Activated CD4-positive, alpha-beta T cell treated with anti-CD3 and anti-CD28 coated beads, Interleukin-2, amount 50 U/mL, for 4 hours (primary cell): Measurements from ENCODE around the gene EIF3D.
A peak's percentile ranks its signal among the peaks of the same experiment; 100 is the strongest.

Source experiments
- DNase-seq, 2 experiments: peaks; one replicate each; pipeline ENCODE4 v3.0.0-alpha.2; 2020

EIF3D gene, protein sequence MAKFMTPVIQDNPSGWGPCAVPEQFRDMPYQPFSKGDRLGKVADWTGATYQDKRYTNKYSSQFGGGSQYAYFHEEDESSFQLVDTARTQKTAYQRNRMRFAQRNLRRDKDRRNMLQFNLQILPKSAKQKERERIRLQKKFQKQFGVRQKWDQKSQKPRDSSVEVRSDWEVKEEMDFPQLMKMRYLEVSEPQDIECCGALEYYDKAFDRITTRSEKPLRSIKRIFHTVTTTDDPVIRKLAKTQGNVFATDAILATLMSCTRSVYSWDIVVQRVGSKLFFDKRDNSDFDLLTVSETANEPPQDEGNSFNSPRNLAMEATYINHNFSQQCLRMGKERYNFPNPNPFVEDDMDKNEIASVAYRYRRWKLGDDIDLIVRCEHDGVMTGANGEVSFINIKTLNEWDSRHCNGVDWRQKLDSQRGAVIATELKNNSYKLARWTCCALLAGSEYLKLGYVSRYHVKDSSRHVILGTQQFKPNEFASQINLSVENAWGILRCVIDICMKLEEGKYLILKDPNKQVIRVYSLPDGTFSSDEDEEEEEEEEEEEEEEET

DNA sequence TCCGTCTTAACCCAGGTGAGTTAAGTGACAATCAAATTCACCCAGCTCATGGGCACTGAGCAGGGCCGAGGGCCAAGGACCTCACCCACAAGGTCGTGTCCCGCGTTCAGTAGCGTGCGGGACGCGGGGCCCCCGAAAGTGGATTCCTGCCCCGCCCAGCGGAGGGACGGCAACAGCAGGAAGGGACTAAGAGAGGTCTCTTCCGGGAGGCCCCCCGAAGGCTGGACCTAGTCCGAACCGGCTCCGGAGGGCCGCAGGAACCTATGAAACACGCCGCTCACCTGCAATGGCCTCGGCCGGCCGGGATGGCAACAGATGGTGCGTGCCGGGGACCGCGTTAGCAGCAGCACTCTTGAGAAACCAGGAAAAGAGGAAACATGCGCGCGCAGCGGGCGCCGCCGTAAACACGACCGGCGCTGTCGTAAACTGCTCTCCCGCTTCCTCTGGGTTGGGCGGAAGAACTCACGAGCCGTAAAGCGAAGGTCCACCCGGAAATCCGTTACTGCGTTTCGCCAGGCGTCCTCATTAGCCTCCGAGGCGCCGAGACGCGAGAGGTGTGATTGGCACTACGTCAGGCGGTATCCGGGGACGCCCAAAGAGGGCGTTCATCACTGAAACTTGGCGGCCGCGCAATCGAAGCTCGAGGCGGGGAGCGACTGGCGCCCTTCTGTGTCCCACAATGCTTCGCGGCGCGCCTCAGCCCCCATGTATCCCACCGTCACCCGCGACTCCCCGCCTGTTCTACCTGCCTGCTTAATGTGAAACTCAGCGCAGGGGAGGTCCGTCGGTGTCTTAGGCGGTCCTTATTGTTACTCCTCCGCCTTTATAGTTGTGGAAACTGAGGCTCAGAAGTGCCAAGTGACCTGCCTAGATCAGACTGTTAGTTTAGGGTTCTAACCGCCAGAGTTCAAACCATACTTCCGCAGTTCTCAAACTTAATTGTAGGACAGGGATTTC is at the start of gene EIF3D:
EIF3D (minus strand) TSS at position 372 of the 957 bp plus-strand sequence. CDS start 3,045 bp downstream, outside the sequence.
- peak; percentile 97 to 98 for DNase-seq

DNA sequence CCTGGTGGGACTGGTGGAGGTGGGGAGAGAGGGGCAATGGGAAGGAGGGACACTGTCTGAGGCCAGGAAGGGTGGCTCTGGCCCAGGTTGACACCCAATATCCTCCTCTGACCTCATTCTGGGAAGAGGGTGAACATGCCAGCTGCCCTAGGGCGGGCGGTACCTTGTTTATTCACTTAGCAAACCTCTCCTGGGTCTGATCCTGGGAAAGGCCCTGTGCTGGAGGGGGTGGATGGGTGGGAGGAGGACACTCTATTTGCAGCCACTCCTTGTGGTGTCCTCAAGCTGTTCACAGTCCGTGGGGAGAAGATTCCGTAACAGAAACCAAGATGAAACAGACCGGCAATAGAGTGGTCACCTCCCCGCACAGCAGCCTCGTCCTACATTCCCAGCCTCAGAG is 49.7 kb upstream of the EIF3D start:
- no peak for DNase-seq

DNA sequence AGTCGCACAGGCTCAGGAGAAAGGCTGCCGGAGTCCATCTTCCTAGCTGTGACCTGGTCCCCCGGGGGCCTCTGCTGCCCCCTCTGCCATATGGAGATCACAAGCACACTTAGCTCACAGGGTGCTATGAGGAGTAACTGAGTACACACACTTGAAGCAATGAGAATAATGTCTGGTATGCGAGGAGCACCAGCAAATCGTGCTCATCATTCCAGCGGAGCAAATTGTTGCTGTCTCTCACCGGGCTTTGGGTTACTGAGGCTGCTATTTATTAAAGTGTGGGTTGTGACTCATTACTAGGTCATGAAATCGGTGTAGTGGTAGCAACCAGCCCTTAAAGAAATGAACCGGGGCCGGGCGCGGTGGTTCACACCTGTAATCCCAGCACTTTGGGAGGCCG is 48.1 kb upstream of the EIF3D start:
- no peak for DNase-seq

DNA sequence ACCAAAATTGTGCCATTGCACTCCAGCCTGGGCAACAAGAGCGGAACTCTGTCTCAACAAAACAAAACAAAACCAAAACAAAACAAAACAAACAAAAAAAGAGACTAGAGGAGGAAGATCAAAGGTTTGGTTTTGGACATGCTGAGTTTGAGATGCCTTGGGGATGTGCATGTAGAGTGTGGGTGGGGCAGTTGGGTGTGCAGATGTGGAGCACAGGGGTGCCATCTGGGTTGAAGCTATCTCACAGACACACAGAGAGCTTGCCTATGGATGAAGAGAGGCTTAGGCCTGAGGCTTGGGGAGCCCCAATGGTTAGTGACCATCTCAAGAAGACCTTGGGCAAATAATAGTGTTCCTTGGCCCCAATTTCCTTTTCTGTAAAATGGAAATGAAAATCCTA is 45.8 kb upstream of the EIF3D start:
- DNase-seq: no peak

DNA sequence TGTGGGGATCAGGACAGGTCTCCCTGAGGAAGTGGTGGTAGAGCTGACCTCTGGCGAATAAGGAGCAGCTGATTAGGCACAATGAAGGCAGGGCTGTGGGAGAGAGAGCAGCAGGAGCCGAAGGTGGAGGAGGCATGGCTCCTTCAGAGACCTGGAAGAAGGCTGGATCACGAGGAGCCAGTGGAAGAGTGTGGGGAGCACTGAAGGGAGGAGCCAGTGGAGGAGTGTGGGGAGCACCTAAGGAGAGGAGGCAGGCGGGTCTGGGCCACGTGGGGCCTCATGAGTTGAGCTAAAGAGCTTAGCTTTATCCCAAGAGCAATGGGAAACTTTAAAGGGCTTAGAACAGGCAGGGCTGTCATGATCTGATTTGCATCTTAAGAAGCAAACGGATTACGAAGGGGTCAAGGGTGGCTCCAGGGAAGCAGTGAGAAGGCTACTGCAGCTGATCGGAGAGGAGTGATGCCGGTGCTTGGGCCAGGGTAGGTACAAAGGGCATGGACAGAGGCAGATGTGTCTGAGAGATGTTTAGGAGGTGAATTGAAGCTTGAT is 44.9 kb upstream of the EIF3D start:
- DNase-seq: no peak

DNA sequence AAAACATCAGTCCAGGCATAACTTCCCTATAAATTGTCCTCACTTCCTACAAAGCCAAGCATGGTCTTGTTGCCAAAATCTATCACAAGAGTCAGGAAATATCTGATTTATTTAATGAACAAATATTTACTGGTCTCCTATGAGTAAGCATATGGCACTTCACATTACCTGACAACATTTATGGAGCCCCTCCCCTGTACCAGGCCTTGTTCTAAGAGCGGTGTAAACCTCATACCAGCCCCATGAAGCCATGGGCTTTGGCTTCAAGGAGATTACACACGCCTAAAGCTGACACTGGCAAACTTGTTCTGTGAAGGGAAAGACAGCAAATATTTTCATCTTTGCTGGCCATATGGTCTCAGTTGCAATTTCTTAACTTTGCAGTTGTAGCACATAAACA is 43.0 kb upstream of the EIF3D start:
- no peak for DNase-seq

DNA sequence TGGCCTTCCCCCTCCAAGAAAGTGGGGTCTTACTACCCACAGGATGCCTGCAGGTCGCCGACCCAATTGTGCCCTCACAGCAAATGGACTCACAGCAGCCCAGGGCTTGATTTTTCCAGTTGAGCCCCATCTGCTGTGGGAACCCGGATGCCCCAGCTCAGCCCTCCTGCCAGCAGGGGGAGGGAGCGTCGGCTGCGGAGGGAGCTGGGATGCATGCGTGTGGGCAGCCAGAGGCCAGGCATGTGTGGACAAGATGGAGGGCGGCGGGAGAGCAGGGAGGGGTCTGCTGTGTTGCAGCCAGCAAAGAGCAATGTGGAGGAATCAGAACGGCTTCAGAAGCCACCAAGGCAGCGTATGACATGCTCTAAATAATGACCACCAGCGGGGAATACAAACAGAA is 41.0 kb upstream of the EIF3D start:
- no peak for DNase-seq

DNA sequence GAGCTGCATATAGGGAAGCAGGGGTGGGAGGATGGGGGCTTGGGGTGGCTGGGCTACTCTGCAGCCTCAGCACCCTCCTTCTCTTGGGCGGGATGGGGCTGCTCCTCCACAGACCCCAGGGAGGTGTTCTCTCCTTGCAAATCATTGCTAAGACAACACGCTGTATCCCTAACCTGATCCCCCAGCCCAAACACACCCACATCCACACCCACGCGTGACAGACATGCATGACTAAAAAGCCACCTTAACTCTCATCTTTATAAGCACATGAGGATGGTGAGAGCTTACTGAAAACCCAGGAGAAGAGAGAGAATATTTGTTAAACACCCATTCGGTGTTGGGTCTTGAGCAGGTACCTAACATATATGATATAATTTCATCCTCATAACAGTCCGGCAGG is 39.9 kb upstream of the EIF3D start:
- DNase-seq: no peak

DNA sequence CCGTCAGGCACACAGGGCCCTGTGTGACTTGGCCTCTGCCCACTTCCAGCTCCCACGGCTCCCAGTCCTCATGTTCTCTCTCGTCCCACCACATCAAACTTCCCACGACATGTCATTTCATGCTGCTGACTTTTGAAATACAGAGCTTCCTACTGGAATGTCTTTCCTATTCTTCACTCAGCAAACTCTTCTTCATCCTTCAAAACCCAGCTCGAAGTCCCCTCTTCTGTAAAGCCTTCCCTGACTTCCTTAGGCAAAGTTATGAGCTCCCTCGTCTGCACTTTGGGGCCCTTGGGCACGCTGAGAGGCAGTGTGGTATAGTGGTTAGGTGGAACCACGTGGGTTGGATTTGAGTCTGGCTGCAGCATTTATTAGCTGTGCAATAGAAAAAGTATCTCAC is 37.8 kb upstream of the EIF3D start:
- DNase-seq: no peak

DNA sequence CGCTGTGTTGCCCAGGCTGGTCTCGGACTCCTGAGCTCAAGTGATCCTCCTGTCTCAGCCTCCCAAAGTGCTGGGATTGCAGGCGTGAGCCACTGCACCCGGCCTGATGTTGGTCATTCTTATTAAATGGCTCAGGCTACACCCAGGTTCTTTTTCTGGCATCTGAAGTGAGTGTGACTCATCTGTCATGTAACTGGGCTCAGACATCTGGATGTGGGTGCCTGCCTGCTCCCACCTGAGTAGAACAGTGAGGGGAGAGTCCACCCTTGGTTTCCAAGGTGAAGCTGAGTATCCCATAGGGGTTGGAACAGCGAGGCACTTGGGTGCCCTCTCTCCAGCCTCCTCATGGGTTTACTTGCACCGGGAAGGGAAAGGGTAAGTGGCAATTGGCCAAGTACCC is 36.7 kb upstream of the EIF3D start:
- DNase-seq: no peak

DNA sequence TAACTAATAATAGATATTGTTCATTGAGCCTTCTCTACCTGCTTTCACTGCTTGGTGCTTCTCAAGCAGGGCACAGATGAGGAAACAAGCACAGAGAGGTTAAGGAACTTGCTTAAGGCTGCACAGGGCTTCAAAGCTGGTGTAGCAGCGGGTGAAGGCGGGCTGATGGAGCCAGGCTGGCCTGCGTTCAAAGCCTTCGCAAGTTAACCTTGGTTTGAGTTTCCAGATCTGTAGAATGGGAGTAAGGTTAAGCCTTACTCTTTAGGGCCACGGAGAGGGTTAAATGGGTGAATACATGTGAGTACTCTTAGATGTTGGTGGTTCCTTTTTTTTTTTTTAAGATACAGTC is 36.2 kb upstream of the EIF3D start:
- DNase-seq: no peak

DNA sequence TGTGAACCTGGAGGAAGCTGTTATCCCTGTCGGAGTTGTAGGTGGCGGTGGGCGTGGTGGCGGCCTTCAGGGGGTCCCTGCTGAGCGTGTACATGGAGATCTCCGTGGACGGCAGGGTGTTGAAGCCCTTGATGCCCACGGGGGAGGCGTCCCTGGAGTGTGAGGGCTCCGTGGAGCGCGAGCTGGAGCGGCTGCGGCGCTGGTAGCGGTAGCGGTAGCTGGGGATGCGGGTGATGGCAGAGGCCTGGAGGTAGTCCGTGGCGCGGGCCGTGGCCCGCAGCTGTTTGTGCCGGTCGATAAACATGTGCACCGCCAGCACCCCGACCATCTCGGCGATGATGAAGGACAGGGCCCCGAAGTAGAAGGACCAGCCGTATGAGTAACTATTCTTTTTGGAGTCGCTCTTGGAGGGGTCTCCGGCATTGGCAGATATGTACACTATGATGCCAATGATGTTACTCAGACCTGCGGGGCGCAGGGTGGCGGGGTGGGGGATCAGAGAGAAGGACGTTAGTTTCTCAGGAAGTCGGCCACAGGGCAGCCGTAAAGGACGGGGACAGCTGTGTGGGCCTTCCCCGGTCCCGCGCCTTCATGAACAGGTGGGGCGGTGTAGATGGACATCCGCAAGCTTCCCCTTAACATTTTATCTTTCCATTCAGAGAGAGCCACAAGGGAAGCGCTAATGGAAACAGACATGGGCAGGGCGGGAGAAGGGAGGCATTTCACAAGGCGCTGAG is 35.6 kb upstream of the EIF3D start:
- no peak for DNase-seq

DNA sequence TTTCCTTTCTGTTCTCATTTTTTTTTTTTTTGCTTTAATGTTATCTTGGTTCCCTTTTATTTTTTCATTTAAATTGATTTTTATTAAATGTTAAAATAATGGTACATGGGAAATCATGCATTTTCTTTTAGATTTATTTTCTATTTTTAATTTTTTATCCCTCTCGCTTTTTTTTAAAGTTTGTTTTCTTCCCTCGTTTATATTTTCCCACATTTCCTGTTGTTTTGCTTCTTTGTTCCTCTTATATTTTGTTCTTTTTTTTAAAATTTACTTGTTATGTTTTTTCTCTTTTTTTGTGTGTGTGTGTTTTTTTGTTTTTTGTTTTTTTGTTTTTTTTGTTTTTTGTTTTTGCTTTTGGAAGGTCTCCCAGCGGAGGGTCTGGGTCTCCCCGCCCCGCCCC is 34.9 kb upstream of the EIF3D start:
- DNase-seq: no peak

DNA sequence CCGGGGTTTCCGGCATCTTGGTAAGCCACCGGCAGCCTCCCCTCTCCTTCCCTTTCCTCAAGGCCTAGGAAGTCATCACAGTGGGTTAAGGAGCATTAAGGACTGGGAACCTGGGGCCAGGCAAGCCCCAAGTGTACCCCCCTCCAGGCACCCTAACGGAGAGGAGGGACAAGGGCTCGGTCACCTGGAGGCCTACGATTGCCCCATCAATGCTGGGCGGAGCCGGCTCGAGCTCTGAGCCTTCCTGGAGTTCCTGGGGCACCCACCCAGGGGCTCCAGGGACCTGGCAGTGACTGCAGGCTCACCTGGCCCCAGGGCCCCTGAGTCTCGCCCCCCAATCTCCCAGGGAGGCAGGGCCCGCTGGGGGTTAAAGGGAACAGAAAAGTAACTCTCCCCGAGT is 34.5 kb upstream of the EIF3D start:
- no peak for DNase-seq

DNA sequence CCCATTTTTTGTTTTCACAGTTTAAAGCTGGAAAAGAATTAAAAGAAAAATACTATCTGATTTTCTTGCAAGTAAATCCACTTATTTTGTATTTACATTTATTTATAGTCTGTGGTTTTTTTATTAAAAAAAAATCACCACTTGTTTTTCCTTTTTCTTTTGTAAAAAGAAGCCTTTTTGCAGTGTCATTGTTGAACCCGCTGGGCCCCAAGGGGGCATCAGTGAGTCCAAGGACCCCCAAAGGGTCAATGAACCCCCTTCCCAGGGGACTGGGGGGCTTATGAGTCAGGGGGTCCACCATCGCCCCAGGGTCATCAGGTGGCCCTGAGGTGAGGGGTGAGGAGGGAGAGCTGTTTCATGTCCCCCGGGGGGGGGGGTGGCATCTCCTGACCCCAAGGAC is 34.0 kb upstream of the EIF3D start:
- DNase-seq: no peak

DNA sequence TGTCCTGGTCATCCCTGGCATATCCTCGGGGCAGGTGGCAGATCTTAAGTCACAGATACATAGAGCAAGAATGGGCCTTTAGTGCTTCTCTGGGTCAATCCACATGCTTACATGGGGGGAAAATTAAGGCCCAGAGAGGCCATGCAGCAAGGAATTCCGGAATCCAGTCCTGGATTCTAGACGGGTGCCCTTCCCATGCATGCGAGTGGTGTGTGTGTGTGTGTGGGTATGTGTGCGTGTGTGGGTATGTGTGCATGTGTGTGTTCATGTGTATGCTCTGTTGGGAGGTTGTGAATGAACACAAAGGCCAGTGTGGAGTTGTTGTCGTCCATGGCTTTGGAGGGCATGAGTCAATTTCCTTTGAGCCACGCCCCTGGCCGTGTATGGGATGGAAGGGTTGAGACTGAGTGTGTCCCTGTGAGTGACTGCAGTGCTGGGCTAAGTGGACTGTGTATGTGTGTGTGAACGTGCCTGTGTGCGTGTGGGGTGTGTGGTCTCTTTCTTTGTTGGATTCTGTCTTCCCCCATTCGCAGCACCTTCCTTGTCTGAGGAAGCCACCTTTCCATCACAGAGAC is 33.4 kb upstream of the EIF3D start:
- no peak for DNase-seq

DNA sequence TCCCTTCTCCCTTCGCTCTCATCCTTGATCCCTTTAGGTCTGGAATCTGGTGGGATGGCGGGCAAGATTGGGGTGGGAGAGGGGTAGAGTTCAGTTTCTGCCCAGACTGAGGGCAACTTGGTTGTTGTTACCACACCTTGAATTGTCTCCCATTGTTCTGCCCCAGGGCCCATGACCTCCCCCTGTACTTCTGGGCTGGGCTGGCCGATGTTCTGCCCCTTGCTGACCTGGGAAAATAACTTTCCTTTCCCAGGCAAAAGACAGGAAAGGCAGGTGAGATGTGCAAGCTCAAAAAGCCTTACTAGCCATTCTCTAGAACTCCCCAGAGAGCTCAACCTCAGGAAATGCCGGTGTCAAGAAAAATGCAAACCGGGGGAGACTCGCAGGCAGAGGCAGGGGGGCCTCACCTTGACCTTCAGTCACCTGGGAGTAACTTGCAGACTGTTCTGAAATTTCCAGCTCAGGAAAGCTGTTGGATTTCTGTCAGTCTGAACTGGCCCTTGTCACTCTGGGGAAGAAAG is 32.4 kb upstream of the EIF3D start:
- no peak for DNase-seq

DNA sequence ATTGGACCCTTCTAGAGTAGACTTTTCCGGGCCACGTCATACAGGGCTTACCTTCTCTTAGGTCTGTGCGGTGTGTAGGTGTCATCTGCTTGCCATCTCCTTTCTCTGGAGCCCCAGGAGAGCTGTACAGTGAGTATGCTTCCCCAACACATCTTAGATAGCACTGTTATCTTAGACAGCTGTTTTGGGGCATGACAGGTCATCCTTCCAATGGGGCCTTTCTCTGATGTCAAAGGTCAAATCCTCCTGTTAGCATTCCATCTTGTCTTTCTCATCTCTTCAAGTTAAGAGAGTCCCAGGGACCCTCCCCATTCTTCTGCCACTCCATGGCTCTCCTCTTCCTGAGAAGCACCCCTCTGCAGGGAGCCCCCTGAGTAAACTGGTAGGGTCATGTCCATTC is 31.0 kb upstream of the EIF3D start:
- no peak for DNase-seq

DNA sequence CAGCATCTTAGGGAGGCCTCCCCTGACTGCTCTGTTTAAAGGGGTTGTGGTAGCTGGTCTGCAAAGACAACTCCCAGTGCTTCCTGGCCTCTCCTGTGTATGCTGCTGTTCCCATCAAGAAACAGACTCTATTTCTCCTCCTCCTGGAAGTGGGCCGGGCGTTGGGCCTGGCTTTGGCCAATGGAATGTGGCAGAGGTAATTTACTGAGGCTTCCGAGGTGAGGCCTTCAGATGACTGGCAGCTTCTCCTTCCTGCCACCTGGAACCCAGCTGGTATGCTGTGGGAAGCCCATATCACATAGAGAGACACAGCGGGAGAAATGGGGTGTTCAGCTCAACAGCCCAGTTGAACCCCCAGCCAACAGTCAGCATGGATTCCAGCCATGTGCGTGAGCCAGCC is 25.1 kb upstream of the EIF3D start:
- DNase-seq: no peak

DNA sequence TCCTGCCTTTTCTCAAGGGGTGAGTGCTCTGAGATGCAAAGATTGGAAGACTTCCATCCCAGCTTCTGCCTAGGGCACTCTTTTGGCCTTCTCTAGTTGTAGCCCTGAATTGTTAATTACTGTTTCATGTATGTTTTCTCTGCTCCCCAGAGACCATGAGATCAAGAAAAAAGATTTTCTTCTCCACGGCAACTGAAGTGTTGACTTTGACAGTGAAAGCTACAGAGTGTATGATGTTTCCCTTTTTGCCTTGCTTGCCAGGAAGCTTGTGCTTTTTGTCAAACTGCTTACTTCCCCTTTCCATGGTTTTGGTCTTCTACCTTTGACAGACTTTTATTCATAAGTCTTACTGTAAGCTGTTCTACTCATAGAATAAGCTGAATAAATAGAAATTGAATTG is 23.3 kb upstream of the EIF3D start:
- no peak for DNase-seq

DNA sequence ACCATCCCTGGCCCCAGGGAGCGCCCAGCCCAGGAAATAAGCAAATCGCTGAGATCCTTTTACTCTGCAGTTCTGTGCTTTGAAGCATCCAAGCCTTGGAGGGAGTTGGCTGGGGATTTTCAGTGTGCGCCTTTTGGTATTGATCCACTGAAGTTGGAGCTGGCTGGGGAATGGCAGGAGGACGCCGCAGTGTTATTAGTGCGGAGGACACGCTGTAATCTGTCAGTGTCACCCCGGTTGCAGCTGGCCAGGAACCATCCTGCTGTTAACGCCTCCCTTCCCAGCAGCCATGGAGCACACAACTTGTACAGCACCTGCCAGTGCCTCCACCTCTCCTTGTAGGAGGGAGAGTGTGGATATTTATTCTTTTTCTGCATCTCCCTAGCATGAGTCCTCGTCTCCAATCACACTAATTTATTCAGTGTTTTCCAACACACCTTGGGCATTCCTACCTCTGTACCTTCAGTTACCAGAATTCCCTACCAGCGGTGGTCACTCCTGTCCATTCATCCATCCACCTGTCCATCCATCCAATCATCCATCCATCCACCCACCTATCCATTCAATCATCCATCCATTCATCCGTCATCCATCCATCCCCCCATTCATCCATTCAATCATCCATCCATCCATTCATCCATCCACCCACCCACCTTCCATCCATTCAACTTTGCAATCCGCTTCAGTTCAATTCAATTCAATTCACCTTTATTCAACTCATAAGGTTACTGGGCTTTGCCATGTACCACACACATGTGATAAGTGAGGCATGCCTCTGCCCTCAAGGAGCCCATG is 21.9 kb upstream of the EIF3D start:
- no peak for DNase-seq
